OCI-LY3 (cell line): ENCODE data around the gene MAP3K4.

Experiments
- H2AFZ ChIP-seq: fragments of 200-600, 300-600 bp; shearing (Covaris generic); 2 replicates; pipeline ENCODE4 v1.6.0; 2014; ENCODE audit warnings: antibody characterized with exemption, low read depth, low read length
- H3K27ac ChIP-seq: fragments of 200-600, 300-600 bp; sonication (generic); 2 replicates; pipeline ENCODE4 v1.5.1; 2014; ENCODE audit warnings: mild to moderate bottlenecking, low read length, moderate library complexity, mixed read lengths
- H3K27me3 ChIP-seq: fragments of 200-600, 300-600 bp; sonication (generic); 2 replicates; pipeline ENCODE4 v1.6.1; 2014; ENCODE audit warnings: low read depth, low read length, mixed read lengths
- H3K36me3 ChIP-seq: fragments of 200-600, 300-600 bp; sonication (generic); replicated peaks from 2 replicates; pipeline ENCODE3; 2014; ENCODE audit warnings: low read depth, low read length, mixed read lengths
- H3K4me1 ChIP-seq: fragments of 300-600, 200-600 bp; sonication (generic); 2 replicates; pipeline ENCODE4 v1.6.1; 2014; ENCODE audit warnings: low read length, mixed read lengths
- H3K4me2 ChIP-seq: fragments of 200-600, 300-600 bp; sonication (generic); 2 replicates; pipeline ENCODE4 v1.6.1; 2014; ENCODE audit warnings: low read length, mixed read lengths
- H3K4me3 ChIP-seq: fragments of 300-600, 200-600 bp; sonication (generic); 2 replicates; pipeline ENCODE4 v1.5.1; 2014; ENCODE audit warnings: antibody characterized with exemption, mild to moderate bottlenecking, low read length, moderate library complexity
- H3K79me2 ChIP-seq: fragments of 300-600, 200-600 bp; shearing (Covaris generic); 2 replicates; pipeline ENCODE4 v1.6.1; 2014; ENCODE audit warnings: mild to moderate bottlenecking, low read length, mixed read lengths
- H3K9ac ChIP-seq: fragments of 300-600, 200-600 bp; shearing (Covaris generic); 2 replicates; pipeline ENCODE4 v1.6.0; 2014; ENCODE audit warnings: mild to moderate bottlenecking, low read length, moderate library complexity
- H3K9me3 ChIP-seq: fragments of 200-600, 300-600 bp; shearing (Covaris generic); 2 replicates; pipeline ENCODE4 v1.6.1; 2014; ENCODE audit warnings: low read length, mixed read lengths; ENCODE audit not compliant: insufficient read depth
- H4K20me1 ChIP-seq: fragments of 200-600, 300-600 bp; sonication (generic); 2 replicates; pipeline ENCODE4 v1.6.1; 2016; ENCODE audit warnings: low read length, mixed read lengths; ENCODE audit not compliant: insufficient read depth
- CTCF ChIP-seq: fragments of 200-600, 300-600 bp; sonication (generic); IDR thresholded peaks from 2 replicates; pipeline ENCODE4 v1.5.1; 2014; ENCODE audit warnings: antibody characterized with exemption, low read length, low read depth
- EZH2phosphoT487 ChIP-seq: fragments of 200-600 bp; shearing (Covaris generic); IDR thresholded peaks from 2 replicates; pipeline ENCODE4 v1.6.1; 2018; ENCODE audit warnings: antibody characterized with exemption, mixed run types, low read depth

Gene MAP3K4

GRCh38 chr6:161127071-161127740 is 135.6 kb downstream of the MAP3K4 start:
- Histone ChIP-seq H3K36me3 (peaks cover 4% of the 10 kb centered on the region), H3K9ac (no peak overlapping the region)

GRCh38 chr6:161128230-161128629 is 136.7 kb downstream of the MAP3K4 start:
- no peaks in the 10 kb centered on the region for H3K79me2 ChIP-seq

More at GRCh38 chr6:161127071-161127740, 135.6 kb downstream of the MAP3K4 start:
- Histone ChIP-seq H3K4me3 (no peak overlapping the region), H3K4me2 (no peak overlapping the region), H3K27me3 (no peaks in the 10 kb centered on the region), H3K9me3 (no peaks in the 10 kb centered on the region), H2AFZ (no peak overlapping the region), H3K79me2 (no peaks in the 10 kb centered on the region), H3K4me1 (peaks cover 2% of the 10 kb centered on the region; the same call in 1 of the 2 replicates), H3K27ac (no peak overlapping the region), H4K20me1 (no peaks in the 10 kb centered on the region)
- TF ChIP-seq CTCF (no peak), EZH2phosphoT487 (no peak)

GRCh38 chr6:161128680-161129196 is 137.2 kb downstream of the MAP3K4 start:
- Histone ChIP-seq H3K36me3 (peaks cover 4% of the 10 kb centered on the region), H2AFZ (no peak overlapping the region), H3K9me3 (no peaks in the 10 kb centered on the region), H3K4me2 (no peak overlapping the region), H4K20me1 (no peaks in the 10 kb centered on the region), H3K9ac (no peak overlapping the region), H3K4me3 (no peak overlapping the region), H3K79me2 (no peaks in the 10 kb centered on the region), H3K27ac (no peak overlapping the region), H3K27me3 (no peaks in the 10 kb centered on the region), H3K4me1 (peaks cover 2% of the 10 kb centered on the region; the same call in 1 of the 2 replicates)
- TF ChIP-seq CTCF = no peak
- no peak for TF ChIP-seq EZH2phosphoT487

More at GRCh38 chr6:161128230-161128629, 136.7 kb downstream of the MAP3K4 start:
- Histone ChIP-seq H3K9me3 (no peaks in the 10 kb centered on the region), H3K4me1 (peaks cover 2% of the 10 kb centered on the region; the same call in 1 of the 2 replicates), H3K4me2 (no peak overlapping the region), H4K20me1 (no peaks in the 10 kb centered on the region), H3K36me3 (peaks cover 4% of the 10 kb centered on the region), H3K27me3 (no peaks in the 10 kb centered on the region), H3K27ac (no peak overlapping the region), H3K9ac (no peak overlapping the region), H2AFZ (no peak overlapping the region), H3K4me3 (no peak overlapping the region)
- TF ChIP-seq EZH2phosphoT487 (no peak), CTCF (no peak)

- Histone ChIP-seq H4K20me1 (no peaks in the 10 kb centered on the region), H3K9me3 (no peaks in the 10 kb centered on the region), H3K4me1 (peaks cover 10% of the 10 kb centered on the region; the same call in 1 of the 2 replicates), H3K4me2 (no peak overlapping the region), H3K27me3 (no peaks in the 10 kb centered on the region), H2AFZ (no peak overlapping the region), H3K4me3 (no peak overlapping the region), H3K27ac (no peak overlapping the region), H3K79me2 (no peaks in the 10 kb centered on the region), H3K36me3 (peaks cover 4% of the 10 kb centered on the region), H3K9ac (no peak overlapping the region)
- no peak for TF ChIP-seq CTCF
- TF ChIP-seq EZH2phosphoT487 = no peak
Observed at GRCh38 chr6:161130541-161130940, 139.0 kb downstream of the MAP3K4 start.
